Hematopoietic multipotent progenitor cell treated with erythropoietin and hydrocortisone succinate and interleukin-3 and kit ligand, for 6 days (in vitro differentiated cells): Measurements from ENCODE around the gene LRRD1.
A peak's percentile ranks its signal among the peaks of the same experiment; 100 is the strongest.
"Not testable (repeated sequence)": the region's sequence is repeated elsewhere in the genome, so short reads cannot be mapped to it uniquely, and the experiment has no call there.

Source experiments
- DNase-seq: peaks from one replicate; pipeline ENCODE4 v3.0.0-alpha.2; 2015

The LRRD1 gene

DNA sequence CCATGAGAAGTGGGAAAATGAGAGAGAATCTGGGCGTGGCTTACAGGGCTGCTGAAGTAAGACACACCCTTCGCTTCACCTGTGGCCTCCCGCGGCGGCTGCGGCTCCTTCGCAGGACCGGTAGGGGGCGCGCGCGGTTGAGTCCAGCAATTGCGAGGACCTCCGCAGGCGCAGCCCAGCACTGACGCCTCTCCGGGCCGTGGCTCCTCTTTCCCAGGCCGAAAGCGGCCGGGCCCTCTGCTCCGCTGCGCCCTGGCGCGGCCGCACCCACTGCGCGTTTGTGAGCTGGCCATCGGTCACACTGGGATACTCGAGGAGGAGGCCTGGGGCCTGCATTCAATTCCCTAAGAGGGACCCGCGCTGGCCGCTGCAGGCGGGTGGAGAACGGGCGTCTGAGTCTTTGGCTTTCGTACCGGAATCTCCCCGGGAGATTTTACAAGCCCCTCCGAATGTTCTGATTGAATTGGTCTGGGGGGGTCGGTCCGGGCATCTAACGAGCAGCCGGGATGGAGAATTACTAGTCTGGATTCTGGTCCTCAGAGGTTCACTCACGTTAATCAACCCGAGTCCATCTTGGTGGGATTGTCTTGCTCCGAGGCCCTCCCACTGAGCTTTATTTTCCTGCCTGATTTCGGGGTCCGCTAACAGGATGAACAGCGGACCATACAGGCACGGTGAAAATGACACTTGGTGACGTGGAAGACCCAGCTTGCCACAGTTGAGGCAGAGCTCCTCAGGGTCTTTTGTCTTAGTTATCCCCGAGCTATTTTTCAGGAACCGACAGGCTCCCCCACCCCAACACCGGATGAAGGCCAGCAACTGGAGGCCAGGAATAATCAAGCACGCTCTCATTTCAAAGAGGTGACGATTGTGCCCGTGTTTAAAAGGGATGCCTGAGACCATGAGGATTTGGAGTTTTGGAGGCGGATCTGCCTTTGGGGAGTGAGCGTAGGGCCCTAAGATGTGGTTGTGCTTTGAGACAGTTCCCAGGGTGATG, at the start of gene LRRD1:
TSS of gene LRRD1 (minus strand) at position 215 of the 997 bp plus-strand sequence. CDS start 13,940 bp downstream, outside the sequence.
- DNase-seq = peak; percentile 86

GRCh38 chr7:92228742-92229141, 49.8 kb upstream of the LRRD1 start:
- DNase-seq = no peak

DNA sequence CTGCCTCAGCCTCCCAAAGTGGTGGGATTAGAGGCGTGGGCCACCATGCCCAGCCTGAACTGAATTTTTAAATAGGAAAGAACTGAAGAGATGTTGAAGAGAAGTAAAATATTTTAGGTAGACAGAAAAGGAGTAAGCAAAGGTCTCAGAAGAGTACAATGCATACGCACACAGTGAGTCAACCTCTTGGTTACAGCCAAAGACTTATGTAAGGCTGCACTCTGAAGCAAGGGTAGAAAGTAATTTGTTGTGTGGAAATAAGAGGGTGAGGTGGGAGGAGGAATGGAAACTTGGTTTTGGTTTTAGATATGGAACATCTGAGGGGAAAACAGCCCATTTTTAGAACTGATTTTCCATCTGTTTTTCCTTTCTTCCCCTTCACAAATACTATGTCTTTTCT, 49.2 kb upstream of the LRRD1 start:
- DNase-seq = no peak

- no peak for DNase-seq
Measured at GRCh38 chr7:92226981-92227380, 48.0 kb upstream of the LRRD1 start.

- DNase-seq = no peak
Measured at GRCh38 chr7:92221766-92222165, 42.8 kb upstream of the LRRD1 start.

- DNase-seq = no peak
Measured at GRCh38 chr7:92206672-92207071, 27.7 kb upstream of the LRRD1 start.

DNA sequence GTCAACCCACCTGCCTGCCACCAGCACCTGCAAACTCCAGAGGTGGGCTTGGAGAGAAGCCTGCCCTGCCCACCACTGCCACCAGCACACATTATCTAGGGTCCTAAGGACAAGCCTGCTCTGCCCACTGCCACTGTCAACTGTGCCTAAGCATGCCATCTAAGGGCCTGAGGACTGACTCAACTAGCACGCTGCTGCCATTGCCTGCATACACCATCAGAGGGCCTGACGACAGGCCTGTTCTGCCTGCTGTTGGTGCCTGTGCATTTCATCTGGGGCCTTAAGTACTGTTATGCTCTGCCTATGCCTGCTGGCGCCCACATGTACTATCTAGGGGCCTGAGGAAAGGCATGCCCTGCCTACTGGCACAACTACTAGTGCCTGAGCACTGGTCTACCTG, 27.0 kb upstream of the LRRD1 start:
- no peak for DNase-seq

GRCh38 chr7:92200791-92201190, 21.8 kb upstream of the LRRD1 start:
- DNase-seq = no peak

GRCh38 chr7:92192326-92192725, 13.4 kb upstream of the LRRD1 start:
- no peak for DNase-seq

DNA sequence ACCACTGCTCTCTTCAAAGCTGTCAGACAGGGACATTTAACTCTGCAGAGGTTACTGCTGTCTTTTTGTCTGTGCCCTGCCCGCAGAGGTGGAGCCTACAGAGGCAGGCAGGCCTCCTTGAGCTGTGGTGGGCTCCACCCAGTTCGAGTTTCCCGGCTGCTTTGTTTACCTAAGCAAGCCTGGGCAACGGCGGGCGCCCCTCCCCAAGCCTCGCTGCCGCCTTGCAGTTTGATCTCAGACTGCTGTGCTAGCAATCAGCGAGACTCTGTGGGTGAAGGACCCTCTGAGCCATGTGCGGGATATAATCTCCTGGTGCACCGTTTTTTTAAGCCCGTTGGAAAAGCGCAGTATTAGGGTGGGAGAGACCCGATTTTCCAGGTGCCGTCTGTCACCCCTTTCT, 10.3 kb upstream of the LRRD1 start:
- DNase-seq = not testable (repeated sequence)

- not testable (repeated sequence) for DNase-seq
Measured at GRCh38 chr7:92184294-92184693, 5.4 kb upstream of the LRRD1 start.

- DNase-seq = no peak
Measured at GRCh38 chr7:92177362-92177761, 1.6 kb downstream of the LRRD1 start.

DNA sequence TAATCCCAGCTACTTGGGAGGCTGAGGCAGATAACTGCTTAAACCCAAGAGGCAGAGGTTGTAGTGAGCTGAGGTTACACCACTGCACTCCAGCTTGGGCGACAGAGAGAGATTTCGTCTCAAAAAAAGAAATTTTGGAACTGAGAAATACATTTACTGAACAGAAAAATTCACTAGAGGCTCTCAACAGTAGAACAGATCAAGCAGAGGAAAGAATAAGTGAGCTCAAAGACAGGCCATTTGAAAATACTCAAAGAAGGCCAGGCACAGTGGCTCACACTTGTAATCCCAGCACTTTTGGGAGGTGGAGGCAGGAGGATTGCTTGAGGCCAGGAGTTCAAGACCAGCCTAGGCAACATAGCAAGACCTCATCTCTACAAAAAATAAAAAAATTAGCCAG, 9.4 kb downstream of the LRRD1 start:
- DNase-seq = not testable (repeated sequence)

DNA sequence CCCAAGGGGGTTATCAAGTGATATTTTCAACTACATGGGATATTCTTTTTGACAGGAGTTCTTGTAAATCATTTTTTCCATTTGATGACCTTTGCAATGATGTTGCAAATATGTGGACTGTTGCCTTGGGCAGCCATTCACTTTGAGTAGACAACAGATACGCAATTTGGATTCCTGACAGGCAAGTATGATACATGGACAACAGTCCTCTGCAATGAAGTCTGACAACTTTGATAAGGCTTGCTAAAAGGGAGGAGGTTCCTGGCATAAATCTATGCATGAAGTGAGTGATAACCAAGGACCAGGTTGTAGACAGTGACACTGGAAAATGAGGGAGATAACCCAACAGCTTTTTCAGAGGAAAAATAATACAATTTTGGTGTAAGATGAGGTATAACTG, 17.7 kb downstream of the LRRD1 start:
- DNase-seq = peak; percentile 66

GRCh38 chr7:92158660-92159575, 20.0 kb downstream of the LRRD1 start:
- DNase-seq = peak; percentile 11

DNA sequence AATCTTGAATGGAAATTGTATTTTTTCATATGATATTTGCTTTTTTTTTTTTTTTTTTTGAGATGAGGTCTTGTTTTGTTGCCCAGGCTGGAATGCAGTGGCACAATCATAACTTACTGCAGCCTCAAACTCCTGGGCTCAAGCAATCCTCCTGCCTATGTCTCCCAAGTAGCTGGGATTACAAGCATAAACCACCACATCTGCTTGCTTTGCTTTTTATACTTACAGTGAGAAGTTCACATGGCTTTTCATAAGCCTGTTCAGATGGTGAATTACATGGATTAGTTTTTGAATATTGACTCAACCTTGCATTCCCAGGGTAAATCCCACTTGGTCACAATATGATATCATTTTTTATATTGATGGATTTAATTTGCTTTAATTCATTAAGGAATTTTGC, 22.0 kb downstream of the LRRD1 start:
- DNase-seq = no peak

- no peak for DNase-seq
Measured at GRCh38 chr7:92155108-92155739, 23.7 kb downstream of the LRRD1 start.

- DNase-seq = no peak
Measured at GRCh38 chr7:92150450-92151017, 28.4 kb downstream of the LRRD1 start.

- DNase-seq = no peak
Measured at GRCh38 chr7:92149736-92150239, 29.2 kb downstream of the LRRD1 start.

DNA sequence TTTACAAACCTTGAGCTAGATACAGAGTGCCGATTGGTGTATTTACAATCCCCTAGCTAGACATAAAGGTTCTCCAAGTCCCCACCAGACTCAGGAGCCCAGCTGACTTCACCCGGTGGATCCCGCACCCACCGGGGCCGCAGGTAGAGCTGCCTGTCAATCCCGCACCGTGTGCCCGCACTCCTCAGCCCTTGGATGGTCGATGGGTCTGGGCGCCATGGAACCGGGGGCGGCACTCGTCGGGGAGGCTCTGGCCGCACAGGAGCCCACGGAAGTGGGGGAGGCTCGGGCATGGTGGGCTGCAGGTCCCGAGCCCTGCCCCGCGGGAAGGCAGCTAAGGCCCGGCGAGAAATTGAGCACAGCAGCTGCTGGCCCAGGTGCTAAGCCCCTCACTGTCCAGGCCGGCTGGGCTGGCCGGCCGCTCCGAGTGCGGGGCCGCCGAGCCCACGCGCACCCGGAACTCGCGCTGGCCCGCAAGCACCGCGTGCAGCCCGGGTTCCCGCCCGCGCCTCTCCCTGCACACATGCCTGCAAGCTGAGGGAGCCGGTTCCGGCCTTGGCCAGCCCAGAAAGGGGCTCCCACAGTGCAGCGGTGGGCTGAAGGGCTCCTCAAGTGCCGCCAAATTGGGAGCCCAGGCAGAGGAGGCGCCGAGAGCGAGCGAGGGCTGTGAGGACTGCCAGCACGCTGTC, 35.6 kb downstream of the LRRD1 start:
- not testable (repeated sequence) for DNase-seq

GRCh38 chr7:92142791-92143190, 36.2 kb downstream of the LRRD1 start:
- DNase-seq = not testable (repeated sequence)

GRCh38 chr7:92141161-92141560, 37.8 kb downstream of the LRRD1 start:
- DNase-seq = peak; percentile 63
